Loucy (cell line): ENCODE measurements around the gene SGMS2.

Experiments used
- H2AFZ ChIP-seq: fragments of 200-600 bp; sonication (generic); 2 replicates; pipeline ENCODE4 v1.6.0; 2016; ENCODE audit warnings: antibody characterized with exemption, mild to moderate bottlenecking, low read length, moderate library complexity
- H3F3A ChIP-seq: fragments of 200-600 bp; 2 replicates; pipeline ENCODE4 v1.6.0; 2016; ENCODE audit warnings: antibody characterized with exemption, low read depth, mild to moderate bottlenecking
- H3K27me3 ChIP-seq: fragments of 200-600 bp; sonication (generic); 2 replicates; pipeline ENCODE4 v1.6.1; 2014; ENCODE audit warnings: low read length, mild to moderate bottlenecking; ENCODE audit not compliant: insufficient read depth, poor library complexity, severe bottlenecking
- H3K36me3 ChIP-seq: fragments of 200-600 bp; sonication (generic); 2 replicates; pipeline ENCODE4 v1.6.1; 2016; ENCODE audit warnings: low read length; ENCODE audit not compliant: insufficient read depth
- H3K4me1 ChIP-seq: fragments of 200-600 bp; sonication (generic); 2 replicates; pipeline ENCODE4 v1.5.1; 2014; ENCODE audit warnings: low read length, mild to moderate bottlenecking; ENCODE audit not compliant: insufficient read depth, poor library complexity, severe bottlenecking
- H3K4me2 ChIP-seq: fragments of 200-600 bp; sonication (generic); 2 replicates; pipeline ENCODE4 v1.6.0; 2014; ENCODE audit warnings: antibody characterized with exemption, low read length, low read depth, mild to moderate bottlenecking; ENCODE audit not compliant: poor library complexity, severe bottlenecking
- H3K4me3 ChIP-seq: fragments of 200-600 bp; sonication (generic); 2 replicates; pipeline ENCODE4 v1.5.1; 2014; ENCODE audit warnings: low read length, mild to moderate bottlenecking, mixed read lengths; ENCODE audit not compliant: poor library complexity, severe bottlenecking
- H3K79me2 ChIP-seq: fragments of 200-600 bp; sonication (generic); 2 replicates; pipeline ENCODE4 v1.6.1; 2014; ENCODE audit warnings: low read length; ENCODE audit not compliant: insufficient read depth
- H3K9ac ChIP-seq: fragments of 200-600 bp; sonication (generic); 2 replicates; pipeline ENCODE4 v1.6.0; 2014; ENCODE audit warnings: mild to moderate bottlenecking, low read depth, low read length, moderate library complexity; ENCODE audit not compliant: poor library complexity, severe bottlenecking
- H3K9me2 ChIP-seq: fragments of 200-600 bp; sonication (generic); replicated peaks from 2 replicates; pipeline ENCODE4 v1.6.1; 2016; ENCODE audit warnings: low read depth, low read length, mixed read lengths
- H3K9me3 ChIP-seq: fragments of 200-600 bp; sonication (generic); 2 replicates; pipeline ENCODE4 v1.6.1; 2014; ENCODE audit warnings: mild to moderate bottlenecking, antibody characterized with exemption, low read length, low read depth; ENCODE audit not compliant: insufficient read depth
- H4K20me1 ChIP-seq: fragments of 200-600 bp; sonication (generic); 2 replicates; pipeline ENCODE4 v1.6.0; 2014; ENCODE audit warnings: antibody characterized with exemption, low read length, mild to moderate bottlenecking; ENCODE audit not compliant: insufficient read depth, poor library complexity, severe bottlenecking
- CTCF ChIP-seq: fragments of 200-600 bp; sonication (generic); conservative IDR thresholded peaks from 2 replicates; pipeline ENCODE4 v1.5.1; 2014; ENCODE audit warnings: mild to moderate bottlenecking, antibody characterized with exemption, low read length
- EZH2phosphoT487 ChIP-seq: fragments of 200-600 bp; IDR thresholded peaks from 2 replicates; pipeline ENCODE4 v1.6.1; 2018; ENCODE audit warnings: antibody characterized with exemption, mild to moderate bottlenecking, moderate library complexity, borderline replicate concordance

SGMS2 gene

GRCh38 chr4:107835406-107835805, 10.7 kb downstream of the SGMS2 start:
- H3K4me2 ChIP-seq, result no peak overlapping the region
- no peaks in the 10 kb centered on the region for H3K36me3 ChIP-seq
- no peaks in the 10 kb centered on the region for H4K20me1 ChIP-seq
- no peaks in the 10 kb centered on the region for H3K27me3 ChIP-seq
- H3K9me2 ChIP-seq, result no peaks in the 10 kb centered on the region
- H3K9me3 ChIP-seq, result no peaks in the 10 kb centered on the region
- H3K4me3 ChIP-seq, result no peak overlapping the region
- no peak overlapping the region for H2AFZ ChIP-seq
- H3F3A ChIP-seq, result no peaks in the 10 kb centered on the region
- H3K9ac ChIP-seq, result no peak overlapping the region
- no peaks in the 10 kb centered on the region for H3K4me1 ChIP-seq
- H3K79me2 ChIP-seq, result no peaks in the 10 kb centered on the region
- TF ChIP-seq EZH2phosphoT487 (no peak), CTCF (no peak)

GRCh38 chr4:107837317-107837716, 12.6 kb downstream of the SGMS2 start:
- no peak overlapping the region for H3K9ac ChIP-seq
- no peaks in the 10 kb centered on the region for H3K36me3 ChIP-seq
- no peak for TF ChIP-seq CTCF
- TF ChIP-seq EZH2phosphoT487, result no peak
- no peaks in the 10 kb centered on the region for H3K79me2 ChIP-seq
- no peaks in the 10 kb centered on the region for H3K9me3 ChIP-seq
- no peaks in the 10 kb centered on the region for H3K27me3 ChIP-seq
- H3F3A ChIP-seq, result no peaks in the 10 kb centered on the region
- H3K4me3 ChIP-seq, result no peak overlapping the region
- H4K20me1 ChIP-seq, result no peaks in the 10 kb centered on the region
- no peaks in the 10 kb centered on the region for H3K4me1 ChIP-seq
- no peak overlapping the region for H3K4me2 ChIP-seq
- H2AFZ ChIP-seq, result no peak overlapping the region
- no peaks in the 10 kb centered on the region for H3K9me2 ChIP-seq

GRCh38 chr4:107837776-107838618, 13.3 kb downstream of the SGMS2 start:
- Histone ChIP-seq H2AFZ (no peak overlapping the region), H3K9me2 (no peaks in the 10 kb centered on the region), H3K9me3 (no peaks in the 10 kb centered on the region), H3K79me2 (no peaks in the 10 kb centered on the region), H3K27me3 (no peaks in the 10 kb centered on the region), H4K20me1 (no peaks in the 10 kb centered on the region), H3K4me3 (no peak overlapping the region), H3K4me2 (no peak overlapping the region), H3K36me3 (no peaks in the 10 kb centered on the region), H3F3A (no peaks in the 10 kb centered on the region), H3K4me1 (no peaks in the 10 kb centered on the region), H3K9ac (no peak overlapping the region)
- TF ChIP-seq CTCF (no peak), EZH2phosphoT487 (no peak)
